HG02763 (cell line): ENCODE measurements around the gene GARS1.
"Not testable (repeated sequence)": the region's sequence is repeated elsewhere in the genome, so short reads cannot be mapped to it uniquely, and the experiment has no call there.

ENCODE experiments used
- ATAC-seq: cut with Tn5 transposase; IDR thresholded peaks from one replicate; pipeline ENCODE4 v1.9.1; 2021; ENCODE audit warnings: mild to moderate bottlenecking, moderate library complexity; ENCODE audit not compliant: unreplicated experiment

Gene GARS1

DNA sequence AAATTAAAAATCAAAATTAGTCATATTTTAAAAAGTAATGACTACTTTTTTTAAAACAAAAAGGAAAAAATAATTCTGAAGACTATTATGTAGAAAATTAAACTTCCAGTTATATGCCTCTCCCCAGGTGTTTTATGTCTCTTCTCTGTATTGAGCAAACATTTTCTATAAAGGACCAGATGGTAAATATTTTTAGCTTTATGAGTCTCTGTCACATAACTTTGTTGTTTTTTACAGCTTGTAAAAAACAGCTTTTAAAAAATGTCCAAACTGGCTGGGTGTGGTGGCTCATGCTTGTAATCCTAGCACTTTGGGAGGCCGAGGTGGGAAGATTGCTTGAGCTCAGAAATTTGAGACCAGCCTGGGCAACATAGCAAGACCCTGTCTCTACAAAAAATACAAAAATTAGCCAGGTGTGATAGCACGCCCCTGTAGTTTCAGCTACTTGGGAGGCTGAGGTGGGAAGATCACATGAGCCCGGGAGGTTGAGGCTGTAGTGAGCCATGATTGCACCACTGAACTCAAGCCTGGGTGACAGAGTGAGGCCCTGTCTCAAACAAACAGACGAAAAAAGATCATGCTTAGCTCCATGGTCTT, 23.5 kb downstream of the GARS1 start:
- ATAC-seq, result no peak

DNA sequence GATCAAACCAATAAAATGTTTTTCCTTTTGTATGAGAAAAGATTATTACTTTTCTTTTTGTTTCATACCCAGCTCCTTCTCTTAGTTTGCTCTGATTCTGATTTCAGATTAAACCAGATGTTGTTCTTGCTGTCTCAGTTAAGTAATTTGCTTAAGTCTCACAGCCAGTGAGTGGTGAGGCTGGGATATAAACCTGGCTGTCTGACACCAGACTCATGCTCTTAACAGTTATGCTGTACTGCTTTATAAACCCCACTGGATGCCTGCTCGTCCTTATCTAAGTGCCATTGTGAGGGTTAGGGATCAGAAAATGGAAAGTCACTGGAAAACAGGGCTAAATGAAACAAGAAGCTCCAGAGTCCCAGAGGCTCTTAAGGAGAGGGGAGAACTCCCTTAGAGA, 24.3 kb downstream of the GARS1 start:
- ATAC-seq, result no peak

DNA sequence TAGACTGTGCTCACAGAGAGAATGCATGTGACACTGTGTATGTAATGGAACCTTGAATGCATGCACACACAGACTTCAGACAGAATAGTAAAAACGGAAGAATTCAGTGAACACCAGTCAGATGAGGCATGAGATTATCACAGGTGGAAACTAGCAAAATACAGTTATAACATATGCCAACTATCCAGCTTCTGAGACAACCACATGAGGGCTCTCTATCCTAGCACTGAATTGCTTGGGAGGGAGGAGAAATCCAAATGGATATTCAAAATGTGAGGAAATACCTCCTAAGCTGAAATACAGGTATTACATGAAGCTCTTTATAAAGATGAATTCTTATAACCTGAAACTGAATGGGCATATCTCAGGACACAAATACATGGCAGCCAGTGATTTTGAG, 30.6 kb downstream of the GARS1 start:
- ATAC-seq, result no peak

DNA sequence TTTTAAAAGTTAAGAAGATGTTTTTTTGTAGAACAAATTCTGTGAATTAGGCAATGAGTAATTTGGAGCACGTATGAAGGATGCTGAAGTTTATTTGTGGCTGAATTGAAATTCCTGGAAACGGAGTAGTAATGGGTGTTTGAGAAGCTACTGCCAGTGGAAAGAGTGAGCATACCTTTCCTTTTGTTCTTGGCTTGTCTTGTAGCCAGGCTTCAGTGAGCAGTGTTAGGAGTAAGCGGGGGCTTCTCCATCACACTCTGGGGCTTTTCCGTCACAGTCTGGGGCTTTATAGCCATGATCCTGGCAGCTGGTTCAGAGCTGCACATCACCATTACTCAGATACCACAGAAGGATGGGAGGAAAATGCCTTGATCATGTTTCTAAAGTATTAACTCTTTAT, 32.3 kb downstream of the GARS1 start:
- no peak for ATAC-seq

DNA sequence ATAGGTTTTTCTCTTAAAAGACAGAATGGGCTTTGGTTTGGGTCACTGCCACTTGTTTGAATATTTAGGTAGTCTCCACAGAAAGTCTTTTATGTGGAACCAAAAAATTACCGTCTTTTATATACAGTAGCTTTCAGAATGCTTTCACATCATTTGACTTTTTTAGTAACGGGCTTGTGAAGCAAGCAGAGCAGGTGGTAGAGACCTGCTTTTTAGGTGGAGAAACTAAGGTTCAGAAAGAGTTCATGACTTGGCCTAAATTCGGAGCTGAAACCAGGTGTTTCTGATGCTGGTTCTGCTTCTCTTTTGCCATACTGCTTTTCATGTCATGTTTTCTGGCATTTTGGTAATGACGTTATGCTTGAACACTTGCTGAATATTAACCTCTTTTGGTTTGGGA, 36.3 kb downstream of the GARS1 start:
- ATAC-seq, result peak; percentile 58

DNA sequence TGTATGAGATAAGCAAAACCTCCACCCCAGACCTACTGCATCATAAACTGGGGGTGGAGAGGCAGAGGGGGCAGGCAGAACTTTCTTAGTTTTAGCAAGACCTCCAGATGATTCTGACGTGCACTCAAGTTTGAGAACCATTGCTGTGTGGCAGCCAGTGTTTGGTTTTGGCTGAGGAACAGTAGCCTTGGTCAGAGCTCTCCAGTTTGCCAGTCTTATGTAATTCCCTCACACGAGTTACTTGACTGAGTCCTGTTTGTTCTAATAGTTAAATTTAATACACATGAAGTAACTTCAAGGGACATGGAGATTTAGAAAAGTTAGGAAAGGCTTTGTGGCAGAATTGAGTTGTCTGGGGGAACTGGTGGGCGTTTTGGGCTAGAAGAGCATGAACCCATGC, 38.5 kb downstream of the GARS1 start:
- ATAC-seq, result no peak

DNA sequence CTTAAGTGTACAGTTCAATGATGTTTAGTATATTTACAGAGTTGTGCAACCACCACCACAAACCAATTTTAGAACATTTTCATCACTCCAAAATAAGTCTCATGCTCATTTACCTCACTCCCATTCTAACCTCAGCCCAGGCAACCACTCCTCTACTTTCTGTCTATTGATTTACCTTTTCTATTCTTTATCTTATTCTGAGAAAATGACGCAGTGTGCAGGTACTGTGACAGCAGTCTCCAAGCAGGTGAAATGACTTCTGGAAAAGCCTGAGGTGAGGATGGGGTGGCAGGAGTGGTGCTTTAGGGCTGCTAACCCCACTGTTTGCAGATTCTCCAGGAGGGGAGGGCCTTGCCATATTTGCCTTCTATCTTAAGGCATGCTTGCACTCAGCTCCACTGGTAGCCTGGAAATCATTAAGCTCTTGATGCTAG, 39.5 kb downstream of the GARS1 start:
- ATAC-seq, result peak; percentile 47

DNA sequence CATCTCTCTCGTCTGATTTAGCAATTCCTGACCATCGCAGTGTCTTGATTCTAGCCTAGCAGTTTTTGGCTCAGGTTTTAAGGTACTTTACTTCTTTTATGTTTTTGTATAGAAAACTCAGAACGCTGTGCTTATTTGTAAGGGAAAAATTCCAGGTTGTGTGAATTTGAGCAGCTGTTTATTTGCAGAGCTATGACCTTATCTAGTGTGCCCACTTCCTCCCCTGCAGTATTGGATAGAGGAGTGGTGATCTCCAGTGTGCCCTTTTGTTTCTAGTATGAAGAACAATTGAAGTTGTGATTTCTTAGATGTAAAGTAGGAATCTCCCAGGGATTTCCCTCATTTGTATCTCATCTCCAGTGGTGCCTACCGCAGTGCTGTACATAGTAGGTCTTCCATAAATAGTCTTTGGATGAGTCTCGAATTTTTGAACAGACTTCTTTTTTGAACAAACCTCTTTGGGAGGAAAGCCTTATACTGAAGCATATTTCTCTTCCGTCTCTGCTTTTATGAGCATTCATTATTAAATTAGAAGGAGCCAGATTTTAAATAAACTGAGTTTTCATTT, 40.0 kb downstream of the GARS1 start:
- ATAC-seq, result no peak

DNA sequence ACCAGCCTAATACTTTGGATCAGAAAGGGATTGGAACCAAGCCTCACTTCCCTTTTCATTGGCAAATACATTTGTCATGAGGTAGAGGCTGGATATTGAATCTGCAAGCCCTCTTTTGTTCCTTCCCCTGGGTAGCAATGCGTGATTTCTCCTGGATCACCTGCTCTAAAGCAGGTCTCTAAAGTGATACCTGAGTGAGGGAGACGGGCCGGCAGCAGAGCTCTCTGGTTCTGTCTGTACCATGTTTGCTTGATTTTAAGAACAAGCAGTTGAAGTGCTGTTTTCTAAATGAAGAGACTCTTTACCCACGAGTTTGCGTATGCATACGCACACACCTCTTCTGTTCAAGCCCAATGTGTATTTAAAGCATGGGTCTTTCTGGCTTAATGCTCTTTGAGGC, 41.1 kb downstream of the GARS1 start:
- ATAC-seq, result no peak

DNA sequence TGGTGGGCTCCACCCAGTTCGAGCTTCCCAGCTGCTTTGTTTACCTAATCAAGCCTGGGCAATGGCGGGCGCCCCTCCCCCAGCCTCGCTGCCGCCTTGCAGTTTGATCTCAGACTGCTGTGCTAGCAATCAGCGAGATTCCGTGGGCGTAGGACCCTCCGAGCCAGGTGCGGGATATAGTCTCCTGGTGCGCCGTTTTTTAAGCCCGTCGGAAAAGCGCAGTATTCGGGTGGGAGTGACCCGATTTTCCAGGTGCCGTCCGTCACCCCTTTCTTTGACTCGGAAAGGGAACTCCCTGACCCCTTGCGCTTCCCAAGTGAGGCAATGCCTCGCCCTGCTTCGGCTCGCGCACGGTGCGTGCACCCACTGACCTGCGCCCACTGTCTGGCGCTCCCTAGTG, 47.6 kb downstream of the GARS1 start:
- ATAC-seq, result not testable (repeated sequence)

DNA sequence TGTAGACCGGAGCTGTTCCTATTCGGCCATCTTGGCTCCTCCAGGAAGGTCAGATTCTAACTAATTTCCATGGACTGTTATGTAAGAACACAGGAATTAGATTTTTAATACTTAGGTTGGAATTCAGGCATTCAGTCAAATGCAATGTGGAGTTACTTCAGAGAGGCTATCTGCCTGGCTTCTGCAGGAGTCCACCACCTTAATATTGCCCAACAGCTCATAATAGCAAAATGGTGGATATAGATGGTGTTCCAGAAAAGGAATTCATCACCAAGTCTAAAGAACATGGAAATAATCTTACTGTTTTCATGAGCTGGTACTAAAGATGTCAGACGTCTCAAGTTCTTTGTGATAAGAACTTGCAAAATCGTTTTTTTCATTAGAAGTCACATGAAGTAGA, 48.1 kb downstream of the GARS1 start:
- ATAC-seq, result no peak

DNA sequence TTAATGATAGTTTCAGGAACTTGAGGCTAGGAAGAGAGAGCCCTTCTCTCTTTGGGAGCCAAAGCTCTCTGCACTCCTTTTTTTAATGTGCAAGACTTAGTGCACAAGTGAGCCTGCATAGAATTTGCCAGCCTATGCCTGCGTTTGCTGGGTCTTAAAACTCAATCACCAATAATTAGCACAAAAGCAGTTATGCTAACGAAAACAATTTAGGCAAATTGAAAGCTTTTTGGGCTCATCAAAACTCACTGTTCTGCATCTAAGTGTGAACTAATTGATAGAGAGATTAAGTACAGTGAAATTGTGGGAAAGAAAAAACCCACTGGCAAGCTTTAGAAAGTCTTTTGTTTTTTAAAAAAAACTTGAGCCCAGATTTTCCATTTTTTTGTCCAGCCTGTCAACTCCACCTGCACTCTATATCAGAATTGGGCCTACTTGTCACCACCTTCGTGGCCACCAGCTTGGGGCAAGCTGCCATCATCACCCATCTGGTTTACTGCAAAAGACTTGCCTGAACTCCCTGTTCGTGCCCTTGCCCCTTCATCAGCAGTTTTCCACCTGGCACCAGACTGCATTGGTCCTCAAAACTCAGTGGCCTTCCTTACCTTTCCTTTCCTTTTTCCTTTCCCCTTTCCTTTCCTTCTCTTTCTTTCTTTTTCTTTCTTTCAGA, 49.7 kb downstream of the GARS1 start:
- ATAC-seq, result no peak

DNA sequence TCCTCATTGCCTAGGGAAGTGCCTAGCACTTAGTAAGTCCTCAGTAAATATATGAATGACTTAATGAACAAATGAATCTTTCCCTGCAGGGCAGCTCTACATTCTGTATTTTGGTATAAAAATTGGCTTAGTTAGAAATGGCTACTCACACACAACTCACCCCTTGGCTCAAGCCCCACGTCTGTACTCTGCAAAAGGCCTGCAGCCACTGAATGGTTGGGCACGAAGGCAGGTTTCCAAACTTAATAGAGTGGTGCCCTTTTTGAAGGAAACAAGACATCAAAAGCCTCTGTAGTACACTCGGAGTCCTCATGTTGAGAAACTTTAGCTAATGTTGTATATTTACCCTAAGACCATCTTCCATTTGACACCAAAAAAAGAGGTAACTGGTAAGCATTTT, 51.0 kb downstream of the GARS1 start:
- no peak for ATAC-seq

DNA sequence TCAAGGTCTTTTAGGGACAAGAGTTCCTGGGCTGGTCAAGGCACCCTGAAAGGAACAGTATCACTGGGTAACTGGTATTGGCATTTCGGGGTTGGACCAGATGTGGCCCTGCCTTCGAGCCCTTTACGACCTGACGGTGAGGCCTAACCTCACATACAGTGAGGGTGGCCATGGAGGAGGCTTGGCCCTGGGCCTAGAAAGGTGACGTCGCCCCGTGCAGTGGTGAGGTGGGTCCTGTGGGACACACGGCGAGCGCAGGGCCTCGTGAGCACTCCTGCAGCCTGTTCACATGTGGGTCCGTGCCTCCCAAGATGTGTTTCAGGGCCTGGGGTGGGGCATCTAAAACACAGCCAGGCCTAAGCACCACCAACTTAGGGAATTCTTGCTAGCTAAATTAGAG, 51.5 kb downstream of the GARS1 start:
- ATAC-seq, result no peak

DNA sequence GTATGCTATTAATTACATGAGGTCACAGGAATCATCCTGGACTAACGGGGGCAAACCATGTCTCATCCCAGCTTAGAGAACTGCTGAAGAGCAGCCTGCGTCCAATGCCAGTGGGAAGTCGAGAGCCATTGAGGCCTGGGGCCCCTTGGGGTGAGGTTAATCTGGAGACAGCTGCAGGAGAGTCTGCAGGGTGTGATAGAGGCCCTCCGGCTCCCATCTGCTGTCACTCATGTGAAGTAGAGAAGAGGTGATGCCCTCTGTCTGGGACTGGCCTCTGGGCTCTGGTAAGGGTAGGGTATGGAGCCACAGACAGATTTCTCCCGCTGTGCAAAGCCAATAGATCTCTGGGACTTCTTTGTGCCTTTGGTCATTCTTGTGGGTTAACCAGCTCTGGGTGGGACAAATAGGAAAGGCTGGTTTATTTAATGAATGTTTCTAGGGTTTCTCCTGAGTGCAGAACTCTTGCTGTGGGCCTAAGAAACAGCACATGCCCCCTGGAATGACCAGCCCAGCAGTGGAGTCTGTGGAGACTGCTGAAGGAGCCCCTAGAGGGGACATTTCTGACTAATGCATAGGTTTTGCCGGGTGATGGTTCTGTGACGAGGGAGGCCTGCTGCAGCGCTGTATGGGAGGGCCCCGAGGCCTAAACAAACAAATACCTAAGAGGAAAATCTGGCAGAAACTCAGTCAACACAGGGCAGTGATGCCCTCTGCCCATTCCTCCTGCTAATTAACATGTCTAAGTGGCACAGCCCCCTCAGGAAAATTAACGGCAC, 53.1 kb downstream of the GARS1 start:
- no peak for ATAC-seq

DNA sequence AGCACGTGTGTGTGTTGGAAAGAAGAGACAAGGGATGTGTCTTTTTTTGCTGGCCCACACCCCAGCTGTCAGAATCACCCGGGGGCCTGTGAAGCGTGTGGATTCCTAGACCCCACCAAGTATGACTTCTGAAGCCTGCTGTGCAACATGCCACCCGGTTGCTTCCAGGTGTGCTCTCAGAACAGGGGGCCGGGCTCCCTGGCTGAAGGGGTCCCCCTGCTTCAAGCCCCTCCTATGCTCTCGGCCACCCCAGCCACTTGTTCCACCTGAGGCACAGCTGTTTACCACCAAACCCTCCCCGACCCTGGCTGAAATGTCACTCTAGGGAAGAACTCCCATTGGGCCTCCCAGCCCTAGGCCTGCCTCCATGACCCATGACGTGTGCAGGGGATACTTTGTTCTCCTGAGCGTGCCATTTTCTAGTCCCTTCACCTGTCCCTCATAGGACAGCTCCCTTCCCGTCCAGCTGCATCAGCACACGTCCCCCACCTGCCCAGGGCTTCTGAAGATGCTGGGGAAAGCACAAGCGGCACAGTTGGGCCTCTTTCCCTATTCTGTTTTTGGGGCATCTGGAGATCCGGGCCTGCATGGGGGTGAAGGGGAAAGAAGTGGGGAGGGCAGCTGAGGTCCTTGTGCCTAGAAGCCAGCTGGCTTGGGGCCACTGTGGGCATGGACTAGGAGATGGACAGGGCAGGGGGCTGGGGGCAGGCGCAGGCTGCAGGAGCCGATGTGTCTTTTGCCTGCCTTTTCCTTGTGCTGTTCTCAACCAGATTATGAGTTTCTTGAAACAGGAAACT, 54.3 kb downstream of the GARS1 start:
- ATAC-seq, result no peak

DNA sequence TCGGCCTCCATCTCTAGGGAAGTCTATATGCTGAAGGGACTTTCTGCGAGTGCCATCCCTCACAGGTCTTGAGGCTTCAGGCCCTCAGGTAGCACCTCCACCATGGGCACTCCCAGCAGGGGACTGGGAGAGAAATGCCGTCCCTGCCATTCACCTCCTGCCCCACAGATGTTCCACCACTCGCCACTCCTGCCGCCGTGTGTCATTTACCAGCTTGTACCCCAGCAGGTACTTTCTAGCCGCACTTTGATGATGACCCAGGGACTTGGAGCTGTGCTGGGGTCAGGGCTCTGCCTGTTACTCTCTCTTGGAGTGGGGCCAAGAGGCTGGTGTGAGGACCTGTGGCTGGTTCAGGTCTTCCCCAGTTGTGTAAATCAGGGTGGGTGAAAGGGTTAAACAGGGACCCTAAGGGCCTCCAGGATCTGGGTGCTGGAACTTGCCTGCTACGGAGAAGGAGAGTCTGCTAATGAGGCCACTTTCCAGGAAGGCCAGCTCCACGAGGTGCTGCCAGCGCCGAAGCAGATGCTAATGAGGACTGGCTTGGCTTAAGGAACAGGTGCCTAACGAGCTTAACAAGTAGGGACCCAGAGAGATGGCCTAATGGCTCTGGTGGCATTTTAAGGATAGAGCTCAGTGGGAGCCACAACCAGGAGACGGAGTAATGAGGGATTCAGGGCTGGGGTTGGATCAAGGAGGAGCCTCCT, 55.2 kb downstream of the GARS1 start:
- no peak for ATAC-seq

DNA sequence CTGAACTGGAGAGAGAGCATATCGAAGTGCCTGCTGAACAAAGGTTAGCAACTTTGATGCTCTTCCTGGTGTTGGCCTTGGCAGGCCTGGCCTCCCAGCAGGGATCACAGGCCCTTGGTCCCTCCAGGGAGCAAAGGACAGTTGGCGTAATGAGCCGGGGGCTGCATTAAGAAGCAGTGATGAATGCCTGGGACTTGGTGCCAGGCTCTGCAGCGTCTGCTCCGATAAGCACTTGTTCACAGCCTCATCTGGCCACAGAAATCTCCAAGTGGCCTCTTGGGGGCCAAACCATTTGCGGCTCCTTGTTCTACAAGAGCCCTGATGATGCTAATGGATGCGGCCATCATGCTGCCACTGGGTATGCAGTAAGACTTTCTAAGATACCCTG, 55.7 kb downstream of the GARS1 start:
- no peak for ATAC-seq

DNA sequence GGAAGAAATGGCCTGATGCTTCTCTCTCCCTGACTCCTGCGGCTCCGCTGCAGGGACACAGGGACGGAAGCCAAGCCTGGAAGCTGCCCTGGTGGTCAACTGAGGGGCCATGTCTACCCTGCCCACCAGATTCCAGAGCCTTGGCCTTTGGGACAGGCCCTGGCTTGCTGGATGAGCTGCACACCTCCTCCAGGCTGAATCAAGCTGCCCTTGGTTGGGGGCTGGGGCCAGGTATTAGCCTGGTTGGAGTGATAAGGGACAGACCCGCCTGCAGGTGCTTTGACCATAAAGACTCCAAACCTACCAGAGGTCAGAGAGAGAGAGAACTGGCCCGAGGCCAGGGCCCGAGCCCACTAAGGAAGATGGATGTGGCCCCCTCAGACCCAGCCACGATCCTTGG, 57.5 kb downstream of the GARS1 start:
- no peak for ATAC-seq
